Measurements from ENCODE around the gene ARHGAP24.
A peak's percentile ranks its signal among the peaks of the same experiment; 100 is the strongest.

The ARHGAP24 gene

DNA sequence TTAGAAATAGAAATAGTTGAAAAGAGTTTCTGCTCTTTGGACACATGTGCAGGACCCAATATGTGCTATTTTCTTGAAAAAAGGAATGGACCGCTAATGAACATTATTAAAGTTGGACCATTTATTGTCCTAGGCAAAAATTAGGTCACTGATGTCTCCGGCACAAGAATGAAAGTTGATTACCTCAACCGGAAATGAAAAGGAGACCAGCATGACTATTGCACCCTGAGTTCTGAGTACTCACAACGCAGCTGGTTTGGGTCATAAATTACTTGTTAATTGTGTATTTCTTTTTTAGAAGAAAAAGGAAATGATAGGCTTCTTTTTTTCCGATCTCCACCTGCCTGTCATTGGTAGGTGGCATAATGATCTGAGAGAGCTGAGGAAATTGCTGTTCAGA is 232.7 kb downstream of the ARHGAP24 start:
- no peak for DNase-seq

DNA sequence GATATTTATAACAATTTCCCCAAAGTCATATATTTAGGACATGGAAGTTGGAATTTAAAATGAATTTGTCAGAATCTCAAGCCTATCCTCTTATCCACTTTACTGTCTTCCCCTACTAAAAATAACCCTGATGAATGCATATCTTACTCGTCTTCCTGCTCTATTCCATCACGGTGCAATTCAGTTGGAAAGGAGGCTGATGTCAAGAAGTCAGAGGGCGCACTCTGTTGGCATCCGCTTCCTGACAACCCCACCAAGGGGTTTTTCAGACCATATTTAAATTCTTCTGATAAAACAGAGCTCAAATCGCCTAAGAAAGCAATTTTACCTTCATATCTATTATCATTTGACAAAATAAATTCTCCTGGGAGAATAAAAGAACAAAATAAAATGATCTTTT is 233.5 kb downstream of the ARHGAP24 start:
- no peak for DNase-seq

DNA sequence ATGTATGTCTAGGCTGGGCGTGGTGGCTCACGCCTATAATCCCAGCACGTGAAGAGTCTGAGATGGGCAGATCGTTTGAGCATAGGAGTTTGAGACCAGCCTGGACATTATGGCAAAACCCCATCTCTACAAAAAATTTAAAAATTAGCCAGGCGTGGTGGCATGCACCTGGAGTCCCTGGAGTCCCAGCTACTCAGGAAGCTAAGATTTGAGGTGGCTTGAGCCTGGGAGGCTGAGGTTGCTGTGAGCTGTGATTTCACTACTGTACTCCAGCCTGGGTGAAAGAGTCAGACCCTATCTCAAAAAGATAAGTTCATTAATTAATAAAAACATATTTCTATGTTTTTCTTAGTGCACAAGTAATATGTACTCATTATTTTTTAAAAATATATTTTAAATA is 238.1 kb downstream of the ARHGAP24 start:
- no peak for DNase-seq

DNA sequence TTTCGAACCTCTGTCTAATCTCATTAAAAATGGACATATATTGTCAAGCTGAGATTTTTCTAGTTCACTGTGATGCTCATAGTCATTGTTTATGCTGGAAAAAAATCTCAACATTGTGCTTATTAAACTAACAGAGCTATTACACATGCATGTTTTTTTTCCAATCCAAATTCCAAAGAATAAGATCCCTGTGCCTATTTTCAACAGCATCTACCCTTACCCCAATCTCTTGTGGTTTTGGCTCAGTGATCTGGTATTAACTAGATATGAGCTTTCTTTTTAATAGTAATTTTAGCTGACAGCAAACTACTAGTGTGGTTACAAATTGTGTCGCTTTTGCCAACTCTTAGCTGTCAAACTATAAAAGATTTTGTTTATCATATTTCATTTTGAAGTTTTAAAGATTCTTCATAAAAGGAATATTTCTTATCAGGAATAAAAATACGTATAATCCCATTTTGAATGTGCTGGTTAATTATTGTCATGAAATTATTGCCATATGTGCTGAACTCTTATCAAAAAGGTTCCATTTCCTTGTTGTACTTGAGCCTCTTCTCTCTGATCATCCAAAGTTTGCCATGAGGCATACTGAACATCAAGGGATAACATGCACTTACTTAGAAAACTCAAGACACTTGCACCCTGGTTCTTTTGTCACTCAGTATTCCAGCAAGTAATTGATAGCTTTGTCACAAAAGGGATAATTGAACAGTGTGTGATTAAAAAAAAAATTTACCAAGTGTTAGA is 241.2 kb downstream of the ARHGAP24 start:
- no peak for DNase-seq

DNA sequence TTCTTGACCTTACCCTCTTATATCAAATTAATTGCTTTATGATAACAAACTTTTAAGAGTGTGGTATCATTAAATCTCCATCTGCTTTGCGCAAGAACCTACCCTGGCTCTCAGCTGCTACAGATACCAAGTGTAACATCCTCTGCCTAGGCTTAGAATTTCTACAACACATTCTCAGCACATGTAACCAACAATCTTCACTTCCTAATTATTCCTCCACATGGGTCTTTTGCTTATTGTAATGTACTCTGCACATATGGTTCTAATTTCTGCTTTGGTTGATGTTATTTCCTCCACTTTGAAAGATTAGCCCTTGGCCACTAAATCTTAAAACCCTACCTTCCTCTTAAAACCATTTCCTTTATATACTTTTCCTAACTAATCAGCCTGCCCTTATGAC is 242.4 kb downstream of the ARHGAP24 start:
- no peak for DNase-seq

DNA sequence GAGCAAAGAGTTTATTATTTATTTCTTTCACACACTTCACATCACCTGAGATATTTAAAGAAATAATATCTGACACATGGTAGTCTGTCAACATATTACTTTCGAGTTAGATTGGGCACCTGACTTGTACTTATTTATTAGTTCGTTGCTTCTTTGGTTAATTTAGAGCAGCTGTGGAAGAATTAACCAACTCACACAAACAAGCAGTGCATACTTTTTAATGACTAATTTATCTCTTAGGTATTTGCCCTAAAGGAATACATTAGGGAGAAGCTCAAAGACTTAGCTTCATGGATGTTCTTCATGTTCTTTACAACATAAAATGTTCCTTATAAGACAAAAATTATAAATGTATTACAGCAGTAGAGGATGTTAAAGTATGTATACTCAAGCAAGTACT is 242.9 kb downstream of the ARHGAP24 start:
- DNase-seq: no peak

DNA sequence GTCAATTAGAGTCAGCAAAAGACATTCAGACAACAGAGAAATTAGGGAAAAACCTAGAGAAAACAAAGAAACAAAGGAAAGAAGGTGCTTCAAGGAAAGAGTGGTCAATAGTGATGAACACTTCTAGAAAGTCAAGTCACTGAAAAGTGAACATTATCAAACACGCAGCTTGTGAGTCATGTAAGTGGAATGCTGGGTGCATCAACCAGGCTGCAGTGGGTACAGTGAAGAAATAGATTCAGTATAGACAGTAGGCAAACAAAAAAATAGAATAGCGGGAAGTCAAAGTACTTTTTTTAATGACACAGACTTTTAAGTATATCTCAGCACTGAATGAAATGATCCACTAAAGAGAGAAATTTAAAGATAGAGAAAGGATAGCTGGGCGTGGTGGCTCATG is 245.8 kb downstream of the ARHGAP24 start:
- no peak for DNase-seq

DNA sequence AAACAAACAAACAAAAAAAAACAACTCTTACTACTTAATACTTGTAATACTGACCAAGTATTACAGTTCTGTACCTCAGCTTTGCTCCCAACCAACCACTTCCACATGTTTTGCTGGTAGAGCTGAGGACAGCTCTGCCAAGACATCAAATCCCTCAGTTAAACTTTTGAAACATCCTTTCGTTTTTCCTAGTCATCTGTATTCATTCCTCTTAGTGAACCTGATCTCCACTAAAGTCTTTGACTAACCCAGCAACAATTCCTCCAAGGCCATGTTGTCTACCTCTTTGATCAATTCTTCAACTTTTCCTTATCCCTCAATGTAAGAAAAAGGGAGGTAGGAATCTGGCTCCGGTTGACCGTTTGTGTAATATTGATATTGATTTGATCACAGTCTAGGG is 247.5 kb downstream of the ARHGAP24 start:
- no peak for DNase-seq

DNA sequence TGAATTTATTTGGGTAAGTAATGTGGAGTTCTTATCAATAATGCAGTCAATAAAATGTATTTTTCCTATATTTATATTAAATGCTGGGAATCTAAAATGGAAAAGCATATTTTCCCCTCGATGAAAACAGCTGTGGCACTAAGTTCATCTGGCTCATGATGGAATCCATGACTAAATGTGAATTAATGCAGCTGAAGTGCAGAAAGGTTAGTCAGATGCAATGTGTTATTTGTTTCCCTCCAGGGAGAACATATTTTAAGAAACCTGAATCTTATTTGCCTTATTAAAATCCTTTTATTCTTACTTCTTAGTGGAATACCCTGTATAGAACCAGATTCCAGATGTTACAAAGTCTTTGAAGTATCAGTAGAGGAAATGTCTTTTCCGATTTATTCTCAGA is 247.9 kb downstream of the ARHGAP24 start:
- DNase-seq: no peak

DNA sequence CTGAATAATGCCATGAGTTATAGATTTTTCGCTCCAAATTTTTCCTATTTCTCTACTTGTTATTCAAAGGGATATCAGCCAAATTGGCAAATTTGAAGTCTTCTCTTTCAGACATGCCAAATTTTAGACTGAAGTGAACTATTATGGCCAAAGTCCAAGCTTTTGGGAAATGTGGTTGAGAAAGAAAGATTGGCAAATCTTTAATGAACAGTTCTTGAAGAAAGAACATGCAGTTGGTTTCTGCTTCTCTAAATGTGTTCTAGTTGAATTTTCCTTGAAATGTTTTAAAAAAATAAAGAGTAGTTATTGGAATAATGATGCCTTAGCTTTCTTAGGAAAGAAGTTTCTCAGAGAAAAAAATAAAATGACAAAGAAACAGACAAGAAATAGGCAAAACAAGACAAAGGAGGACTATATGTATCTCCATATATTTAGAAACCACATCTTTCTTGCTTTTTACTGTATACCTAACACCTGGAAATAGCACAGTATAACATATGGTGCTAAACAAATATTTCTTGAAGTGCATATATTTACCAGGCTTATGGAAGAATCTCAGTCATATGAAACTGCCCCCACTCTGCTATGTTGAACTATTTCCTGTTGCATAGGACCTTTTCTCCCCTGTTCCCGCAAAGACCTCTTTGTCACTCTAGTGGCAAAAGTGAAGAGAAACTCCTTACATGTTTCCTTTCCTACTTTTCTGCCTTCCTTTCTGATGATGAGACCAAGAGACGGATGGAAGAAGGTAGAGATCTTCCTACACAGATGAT is 250.0 kb downstream of the ARHGAP24 start:
- no peak for DNase-seq

DNA sequence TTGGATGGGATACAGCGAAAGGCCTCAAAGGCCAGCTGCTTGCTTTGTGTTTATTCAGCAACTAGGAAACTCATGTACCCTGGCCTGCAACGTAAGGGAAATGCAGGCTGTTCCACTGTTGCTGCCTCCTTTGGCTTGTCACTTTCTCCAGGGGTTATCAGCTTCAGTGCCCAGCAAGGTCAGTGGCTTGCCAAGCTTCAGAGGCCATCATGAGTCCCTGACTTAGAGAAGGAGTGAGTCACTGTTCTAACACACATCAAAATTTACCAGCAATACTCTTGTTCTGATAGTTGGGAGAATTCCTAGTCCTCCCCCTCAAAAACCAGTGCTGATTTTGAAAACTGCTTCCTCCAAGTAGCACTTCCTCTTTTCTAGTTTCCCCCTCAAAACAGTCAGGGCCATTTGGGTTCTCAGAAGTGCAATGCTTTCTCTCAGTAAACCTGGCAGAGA is 250.8 kb downstream of the ARHGAP24 start:
- DNase-seq: peak; percentile 20

DNA sequence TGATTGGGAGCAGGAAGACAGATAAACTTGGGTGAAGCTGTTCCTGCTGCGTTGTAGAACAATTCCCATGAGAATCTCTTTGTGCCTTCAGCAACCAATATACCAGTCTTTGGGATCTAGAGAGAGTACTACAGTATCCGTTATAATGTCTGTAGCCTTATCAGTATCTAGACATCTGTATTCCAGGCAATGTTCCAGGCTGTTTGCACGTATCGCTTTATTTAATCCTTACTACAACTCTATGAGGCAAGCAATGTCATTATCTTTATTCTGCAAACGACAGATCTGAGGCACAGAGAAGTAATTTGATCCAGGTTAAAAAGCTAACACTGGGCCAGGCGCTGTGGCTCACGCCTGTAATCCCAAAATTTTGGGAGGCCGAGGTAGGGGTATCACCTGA is 251.6 kb downstream of the ARHGAP24 start:
- DNase-seq: no peak

DNA sequence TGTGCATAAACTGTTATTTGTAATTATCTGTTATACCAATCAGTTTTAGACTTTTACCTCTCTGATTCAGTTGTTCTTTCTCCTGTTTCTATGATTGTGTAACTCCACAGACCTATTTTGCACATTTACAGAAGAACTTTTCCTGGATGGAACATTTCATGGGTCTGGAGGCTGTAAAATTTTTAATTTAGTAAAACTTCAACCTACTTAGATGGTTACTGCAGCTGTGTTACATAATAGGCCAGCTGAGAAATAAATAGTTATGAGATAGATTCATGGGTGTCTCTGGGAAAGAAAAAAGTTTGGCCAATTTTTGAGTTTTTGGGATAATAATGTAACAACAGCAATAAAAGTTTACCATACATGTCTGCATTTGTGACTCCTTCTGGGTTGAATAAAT is 253.5 kb downstream of the ARHGAP24 start:
- DNase-seq: no peak

DNA sequence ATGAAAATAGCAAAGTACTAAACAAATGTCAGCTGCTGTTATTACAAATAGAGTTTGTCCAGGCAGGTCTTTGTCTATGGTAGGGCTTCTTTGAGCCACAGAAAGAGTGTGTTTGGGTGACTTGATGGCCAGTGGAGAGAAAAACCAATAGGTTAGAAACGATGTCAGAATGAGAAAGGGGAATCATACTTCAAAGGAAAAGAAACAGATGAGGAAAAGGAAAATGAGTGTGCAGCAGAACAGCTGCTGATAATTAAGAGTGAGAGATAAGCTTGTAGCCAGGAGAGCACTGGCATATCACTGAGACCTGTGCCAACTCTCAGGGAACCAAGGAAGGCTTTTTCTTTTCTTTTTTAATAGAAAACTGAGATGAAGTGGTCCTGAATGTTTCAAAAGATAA is 257.2 kb downstream of the ARHGAP24 start:
- no peak for DNase-seq

DNA sequence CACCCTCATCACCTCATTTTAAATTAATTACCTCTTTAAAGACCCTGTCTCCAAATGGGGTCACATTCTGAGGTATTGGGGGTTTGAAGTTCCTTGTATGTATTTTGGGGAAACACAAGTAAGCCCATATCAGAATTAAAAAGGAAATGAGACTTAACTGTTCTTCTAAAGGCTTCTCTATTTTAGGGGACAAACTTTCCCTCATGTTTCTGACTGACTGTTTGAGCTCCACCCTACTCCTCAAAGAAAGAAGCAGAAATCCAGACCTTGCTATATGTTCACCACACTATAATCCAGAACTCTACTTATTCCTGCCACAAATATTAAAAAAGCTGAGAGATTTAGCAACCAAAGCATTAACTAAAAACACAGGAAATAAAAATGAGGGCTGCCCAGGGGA is 258.8 kb downstream of the ARHGAP24 start:
- no peak for DNase-seq

DNA sequence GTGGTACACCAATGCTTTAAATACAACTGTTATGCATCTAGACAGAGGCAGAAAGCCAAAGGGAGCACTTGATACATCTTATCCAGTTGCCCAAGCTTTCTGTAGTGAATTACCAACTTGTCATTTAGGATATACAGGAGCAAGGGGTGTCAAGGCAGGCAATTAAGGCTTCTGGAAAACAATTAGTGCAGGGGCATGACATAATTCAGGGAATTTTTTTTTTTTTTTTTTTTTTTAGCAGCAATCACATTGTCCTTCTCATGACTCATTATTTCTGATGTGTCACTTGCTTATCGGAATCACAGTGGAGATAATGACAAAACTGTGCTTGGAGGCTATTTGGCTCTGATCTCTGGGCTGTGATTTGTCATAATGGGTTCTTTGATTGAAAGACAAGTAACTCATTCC is 259.5 kb downstream of the ARHGAP24 start:
- DNase-seq: no peak

DNA sequence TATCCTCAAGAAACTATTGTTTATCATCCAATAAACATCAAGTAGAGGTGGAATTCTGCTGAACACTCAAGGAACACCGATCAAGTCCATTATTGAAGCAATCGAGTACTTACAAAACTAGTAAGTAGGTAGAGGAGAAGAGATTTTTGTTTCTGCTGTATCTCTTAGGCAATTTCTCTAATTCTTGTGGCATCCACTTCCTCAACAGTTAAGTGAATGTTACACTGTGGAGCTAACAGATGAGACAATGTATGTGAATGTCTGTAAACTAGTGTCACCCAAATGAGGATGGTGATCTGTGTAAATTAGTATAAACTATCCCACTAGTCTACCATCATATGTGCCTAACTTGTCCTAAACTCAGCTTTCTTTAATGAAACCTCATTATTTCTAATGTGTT is 261.6 kb downstream of the ARHGAP24 start:
- DNase-seq: no peak

DNA sequence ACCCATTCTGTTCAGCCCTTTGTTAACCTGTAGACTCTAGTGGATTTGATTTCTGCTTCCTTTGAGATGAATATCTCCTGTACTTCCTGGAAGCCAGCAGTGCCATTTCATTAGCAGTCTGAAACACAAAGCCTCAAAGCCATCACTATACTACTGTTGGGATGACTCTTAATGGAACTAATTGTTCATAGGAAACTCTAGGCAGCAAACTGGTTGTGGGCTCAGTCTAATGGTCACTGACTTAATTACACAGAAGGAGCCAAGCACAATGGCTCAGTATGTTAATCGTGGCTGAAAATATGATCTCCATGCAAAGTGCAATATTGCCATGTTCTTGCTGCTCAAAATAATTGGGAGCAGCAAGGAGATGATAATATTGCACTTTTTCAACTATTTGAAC is 262.3 kb downstream of the ARHGAP24 start:
- no peak for DNase-seq

DNA sequence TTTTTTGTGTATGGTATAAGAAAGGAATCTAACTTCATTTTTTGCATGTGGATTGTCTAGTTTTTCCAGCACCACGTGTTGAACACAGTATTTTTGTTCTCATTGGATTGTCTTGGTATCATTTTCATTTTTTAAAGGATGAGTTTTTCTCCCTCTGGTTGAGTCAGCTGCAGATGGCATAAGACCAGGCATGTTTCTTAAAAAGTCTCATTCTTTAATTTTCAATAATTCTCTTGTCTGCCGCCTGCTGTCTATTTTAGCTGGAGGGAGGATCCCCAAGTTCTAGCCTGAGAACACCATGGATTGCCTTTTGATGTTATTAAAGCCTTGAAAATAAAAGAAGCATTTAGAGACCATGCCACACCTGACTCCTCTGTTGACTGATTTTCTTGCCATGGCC is 263.8 kb downstream of the ARHGAP24 start:
- no peak for DNase-seq

DNA sequence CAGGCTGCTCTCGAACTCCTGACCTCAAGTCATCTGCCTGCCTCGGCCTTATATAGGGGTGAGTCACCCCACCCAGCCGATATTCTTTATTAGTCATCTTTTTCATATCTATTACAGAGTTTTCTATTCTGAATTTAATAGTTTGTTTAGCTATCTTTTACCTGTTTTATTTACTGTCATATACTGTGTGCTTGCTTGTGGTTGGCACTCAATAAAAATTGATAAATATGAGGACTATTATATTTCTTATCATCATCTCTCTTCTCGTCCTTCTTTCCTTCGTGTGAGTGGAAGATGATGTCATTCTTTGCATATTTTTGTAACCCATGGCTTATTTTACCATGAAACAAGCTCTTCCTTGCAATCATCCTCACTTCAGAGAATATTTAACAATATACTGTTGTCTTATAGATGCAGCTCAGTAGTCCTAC is 265.5 kb downstream of the ARHGAP24 start:
- DNase-seq: no peak

DNA sequence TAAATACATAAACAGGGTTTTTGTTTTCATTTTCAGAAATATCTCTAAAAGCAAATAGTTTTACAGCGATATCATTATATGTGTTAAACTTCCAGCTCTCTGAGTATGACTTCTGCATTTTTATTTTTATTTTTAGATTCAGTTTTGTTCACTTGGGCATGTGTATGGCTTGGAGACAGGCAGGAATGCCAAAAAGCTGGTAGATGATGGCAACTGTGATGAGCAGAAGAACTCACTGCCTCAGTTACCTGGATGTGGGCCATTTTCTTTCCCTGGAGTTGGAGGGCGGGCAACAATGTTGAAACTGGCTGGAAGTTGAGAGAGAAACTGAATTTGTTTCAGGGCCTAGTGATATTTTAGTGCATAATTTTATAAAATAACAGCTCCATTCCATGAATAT is 266.4 kb downstream of the ARHGAP24 start:
- DNase-seq: no peak

DNA sequence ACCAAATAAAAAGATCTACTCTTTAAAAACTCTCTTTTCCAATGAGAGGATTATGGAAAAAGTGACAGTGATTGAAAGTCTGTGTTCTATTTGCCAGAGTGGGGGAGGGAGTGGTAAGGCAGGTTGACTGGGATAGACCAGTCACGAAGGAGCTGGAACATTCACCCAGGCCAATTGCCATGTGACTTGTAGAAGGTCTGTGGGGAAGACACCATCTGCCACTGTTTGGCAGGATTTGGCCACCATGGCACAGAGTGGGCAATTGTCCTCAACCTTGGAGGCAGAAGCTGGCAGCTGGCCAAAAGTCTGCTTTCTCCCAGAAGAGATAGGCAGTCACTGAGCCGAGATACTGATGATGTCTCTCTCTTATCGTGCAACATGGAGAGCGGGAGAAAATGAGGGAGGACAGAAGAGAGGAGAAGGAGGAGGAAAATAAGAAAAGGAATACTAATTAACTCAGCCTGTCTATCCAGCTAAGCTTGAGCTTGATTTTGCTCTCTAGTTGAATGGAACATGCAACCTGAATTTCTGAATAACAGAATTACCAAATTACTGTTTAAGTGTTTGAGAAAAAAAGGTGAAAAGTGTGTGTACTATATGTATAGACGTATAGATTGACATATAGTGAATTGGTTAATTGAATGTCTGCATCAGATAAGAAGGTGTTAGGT is 267.1 kb downstream of the ARHGAP24 start:
- DNase-seq: no peak

DNA sequence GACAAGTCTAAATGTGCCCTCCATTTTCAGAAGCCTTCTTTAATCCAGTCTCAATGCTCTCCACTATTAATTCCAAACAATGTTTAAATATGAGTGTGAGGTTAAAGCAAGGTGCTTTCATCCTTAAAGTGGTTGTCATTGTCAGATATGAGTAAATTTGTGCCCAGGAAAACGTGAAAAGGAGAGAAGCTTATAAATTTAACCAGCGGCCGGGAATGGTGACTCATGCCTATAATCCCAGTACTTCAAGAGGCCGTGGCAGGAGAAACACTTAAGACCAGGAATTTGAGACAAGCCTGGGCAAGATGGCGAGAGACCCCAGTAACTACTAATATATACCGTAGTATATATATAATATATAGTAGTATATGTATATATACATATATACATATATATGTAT is 270.0 kb downstream of the ARHGAP24 start:
- no peak for DNase-seq

DNA sequence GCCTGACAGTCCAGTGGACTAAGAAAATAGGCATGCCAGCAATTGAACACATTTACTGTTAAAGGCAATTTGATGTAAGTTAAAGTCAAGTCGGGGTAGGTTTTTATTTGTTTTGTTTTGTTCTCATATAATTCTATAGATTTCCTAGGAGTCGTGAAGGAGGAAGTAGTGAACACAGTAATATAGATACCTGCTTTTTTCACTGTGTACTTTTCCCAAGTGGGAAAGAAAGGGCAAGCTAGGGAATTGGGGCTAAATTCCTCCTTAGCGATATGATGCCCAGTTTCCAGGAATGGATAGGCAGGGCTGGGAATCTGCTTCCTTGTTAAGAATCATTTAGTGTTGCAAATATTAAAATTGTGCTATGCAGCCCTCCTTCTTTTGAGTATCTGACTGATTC is 271.0 kb downstream of the ARHGAP24 start:
- no peak for DNase-seq
